GM21526 (cell line): ENCODE results near the gene SCMH1.

Experiments
- ATAC-seq: cut with Tn5 transposase; IDR thresholded peaks from one replicate; pipeline ENCODE4 v1.9.1; 2021; ENCODE audit warnings: moderate library complexity; ENCODE audit not compliant: unreplicated experiment, low FRiP score

Gene SCMH1

DNA sequence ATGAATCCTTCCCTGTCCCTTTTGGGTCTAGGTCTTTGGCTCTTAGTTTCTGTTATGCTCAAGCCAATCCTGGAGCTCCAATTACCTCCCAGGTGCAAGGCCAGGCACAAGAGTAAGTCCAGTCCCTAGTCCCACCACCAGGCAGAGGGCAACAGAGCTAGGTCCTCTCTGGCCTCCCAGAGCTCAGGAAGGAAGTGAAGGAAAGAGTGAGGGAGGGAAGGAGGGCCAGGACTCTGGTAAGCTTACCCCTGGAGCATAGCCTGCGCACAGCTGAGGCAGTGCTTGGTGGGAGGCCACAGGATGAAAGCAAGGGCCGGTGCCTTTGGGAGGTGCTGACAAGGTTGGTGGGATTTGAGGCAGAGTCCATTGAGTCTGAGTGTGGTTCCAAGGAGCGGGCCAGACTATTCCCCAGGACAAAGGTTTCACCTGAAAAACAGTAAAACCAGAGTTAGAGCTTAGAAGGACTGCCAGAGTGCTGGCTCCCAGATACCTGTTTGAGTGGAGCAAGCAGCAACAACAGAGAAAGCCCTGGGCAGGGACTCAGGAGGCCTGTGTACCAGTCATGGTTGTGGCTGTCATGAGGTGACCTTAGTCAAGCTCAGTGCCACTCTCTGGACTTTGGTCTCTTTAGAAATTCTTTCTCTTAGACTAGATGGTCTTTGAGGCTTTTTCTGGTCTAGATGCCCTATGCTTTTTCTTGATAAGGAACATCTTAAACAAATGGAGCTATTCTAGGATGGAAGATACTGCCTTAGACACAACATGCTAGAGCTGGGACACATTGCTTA is 204.8 kb downstream of the SCMH1 start:
- ATAC-seq = no peak

GRCh38 chr1:41033272-41033671 is 208.8 kb downstream of the SCMH1 start:
- ATAC-seq = no peak

GRCh38 chr1:41032147-41032546 is 210.0 kb downstream of the SCMH1 start:
- ATAC-seq = no peak

DNA sequence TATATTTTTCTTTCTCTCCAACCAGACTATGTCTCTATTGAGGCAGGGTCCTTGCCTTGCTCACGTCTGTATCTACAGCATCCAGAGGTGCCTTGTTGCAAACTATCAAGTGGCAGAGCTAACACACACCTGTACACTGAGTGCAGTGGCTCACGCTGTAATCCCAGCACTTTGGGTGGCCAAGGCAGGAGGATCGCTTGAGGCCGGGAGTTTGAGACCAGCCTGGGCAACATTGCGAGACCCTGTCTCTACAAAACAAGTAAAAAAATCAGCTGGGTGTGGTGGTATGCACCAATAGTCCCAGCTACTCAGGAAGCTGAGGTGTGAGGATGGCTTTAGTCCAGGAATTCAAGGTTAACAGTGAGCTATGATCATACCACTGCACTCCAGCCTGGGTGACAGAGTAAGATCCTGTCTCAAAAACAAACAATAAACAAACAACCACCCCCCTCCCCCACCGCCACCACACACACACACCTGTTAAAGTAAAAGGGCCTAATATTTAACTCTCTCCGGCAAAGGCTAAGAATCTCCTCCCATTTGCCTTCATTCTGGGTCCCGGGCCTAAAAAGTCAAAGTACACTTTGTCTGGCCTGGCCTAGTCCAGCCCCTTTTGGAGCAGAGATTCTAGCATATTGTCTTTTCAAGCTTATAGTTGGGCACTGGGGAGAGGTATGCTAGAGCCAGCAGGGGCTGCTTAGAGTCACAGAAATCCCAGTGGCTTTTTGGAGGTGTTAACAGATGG is 211.1 kb downstream of the SCMH1 start:
- no peak for ATAC-seq

DNA sequence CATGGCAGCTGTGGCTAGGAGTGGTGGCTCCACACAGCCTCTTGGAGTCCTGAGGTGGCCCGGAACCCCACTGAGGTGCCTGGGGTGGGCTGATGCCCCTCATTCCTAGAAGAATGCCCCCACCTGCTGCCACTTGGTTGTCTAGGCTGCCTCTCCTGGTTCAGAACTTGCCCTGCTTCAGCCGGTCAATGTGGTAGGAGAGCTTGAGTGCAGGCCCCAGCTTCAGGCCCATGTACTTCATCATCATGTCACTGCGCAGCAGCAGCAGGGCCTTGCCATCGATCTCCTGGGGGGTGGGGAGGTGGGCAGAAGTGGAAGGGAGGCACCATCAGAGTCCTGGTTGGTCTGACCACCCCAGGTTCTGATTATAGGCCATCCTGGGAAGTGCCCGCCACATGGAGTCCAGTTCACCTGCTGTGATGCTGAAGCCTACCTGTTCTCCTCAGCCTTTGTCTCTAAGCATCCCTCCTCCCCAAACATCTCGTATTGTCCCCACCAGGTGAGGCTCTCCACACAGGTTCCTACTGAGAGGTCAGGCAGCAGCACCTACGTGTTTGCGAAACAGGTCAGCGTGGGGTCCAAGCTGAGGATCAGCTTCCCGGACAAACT is 214.0 kb downstream of the SCMH1 start:
- ATAC-seq = no peak

GRCh38 chr1:41025979-41026819 is 215.9 kb downstream of the SCMH1 start:
- ATAC-seq = no peak

GRCh38 chr1:41024953-41025352 is 217.2 kb downstream of the SCMH1 start:
- ATAC-seq = no peak

DNA sequence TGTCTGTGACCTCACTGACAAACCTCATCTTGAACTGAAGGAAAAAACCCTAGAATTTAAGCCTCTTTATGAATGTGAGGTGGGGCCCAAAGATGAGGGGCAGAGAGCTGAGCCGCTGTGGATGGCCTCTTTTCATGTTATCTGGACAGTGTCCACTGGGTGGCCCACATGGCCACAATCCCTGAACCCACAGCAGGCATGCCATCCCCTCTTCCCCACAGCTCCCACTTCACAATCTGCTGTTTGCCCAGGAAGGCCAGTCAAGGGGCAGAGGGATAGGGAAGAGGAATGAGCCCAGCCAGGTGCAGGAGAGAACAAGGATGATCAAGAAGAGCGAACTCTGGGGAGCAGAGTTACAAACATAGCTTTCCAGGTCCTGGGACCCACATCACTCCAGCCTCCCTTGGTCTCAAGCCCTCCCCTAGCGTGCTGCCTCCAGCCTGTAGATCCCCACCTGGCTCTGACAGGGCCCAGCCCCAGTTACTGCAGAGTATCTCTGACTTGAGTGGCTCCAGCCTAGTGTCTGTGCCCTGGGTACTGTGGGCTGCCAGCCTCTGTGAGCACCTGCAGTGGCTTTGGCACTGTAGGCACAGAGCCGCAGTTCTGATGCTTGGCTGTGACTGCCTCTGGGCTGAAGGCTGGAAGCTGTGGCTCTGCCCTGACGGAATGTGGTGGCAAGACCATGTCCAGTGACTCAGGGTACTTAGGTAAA is 218.7 kb downstream of the SCMH1 start:
- ATAC-seq = no peak

DNA sequence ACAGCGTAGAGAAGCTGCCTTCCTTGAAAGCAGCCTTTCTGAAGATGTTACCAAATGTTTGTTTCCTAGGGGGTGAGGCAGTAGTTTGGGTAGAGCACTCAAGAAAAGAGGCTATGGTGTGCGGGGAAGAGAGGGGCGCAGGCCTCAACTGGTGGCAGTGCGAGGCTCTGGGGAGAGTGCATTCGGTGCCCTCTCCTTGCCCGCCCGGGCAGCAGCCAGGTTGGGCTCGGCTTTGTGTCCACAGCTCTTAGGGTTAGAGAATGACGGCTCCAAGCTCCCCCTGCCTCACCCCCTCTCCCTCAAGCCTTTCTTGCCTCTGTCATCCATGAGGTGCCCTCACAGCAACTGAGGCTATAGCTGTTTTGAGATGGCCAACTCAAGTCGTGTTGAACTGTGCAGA is 219.7 kb downstream of the SCMH1 start:
- no peak for ATAC-seq

GRCh38 chr1:41021526-41022308 is 220.4 kb downstream of the SCMH1 start, which contains the start of gene SLFNL1:
TSS of gene SLFNL1 (minus strand) at chr1:41021725. CDS start at chr1:41020660, 1,065 bp downstream.
- no peak for ATAC-seq

DNA sequence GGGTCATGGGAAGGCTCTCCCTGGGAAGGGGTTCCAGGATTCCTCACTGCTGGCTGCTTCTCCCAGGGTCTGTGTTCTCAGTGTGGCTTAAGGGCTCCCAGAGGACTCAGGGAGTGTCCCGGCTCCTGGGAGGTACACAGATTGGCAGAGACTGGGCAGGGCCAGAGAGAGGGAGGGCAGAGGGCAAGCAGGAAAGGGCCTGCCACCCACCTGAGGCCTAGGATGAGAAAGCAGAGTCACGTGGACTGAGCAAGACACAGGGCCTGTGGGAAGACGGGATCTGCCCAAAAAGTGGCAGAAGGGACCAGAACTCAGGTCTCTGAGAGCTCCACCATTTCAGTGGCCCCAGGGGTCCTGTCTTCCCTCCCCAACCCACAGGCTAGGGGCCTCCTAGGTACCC is 221.5 kb downstream of the SCMH1 start:
- ATAC-seq = no peak

DNA sequence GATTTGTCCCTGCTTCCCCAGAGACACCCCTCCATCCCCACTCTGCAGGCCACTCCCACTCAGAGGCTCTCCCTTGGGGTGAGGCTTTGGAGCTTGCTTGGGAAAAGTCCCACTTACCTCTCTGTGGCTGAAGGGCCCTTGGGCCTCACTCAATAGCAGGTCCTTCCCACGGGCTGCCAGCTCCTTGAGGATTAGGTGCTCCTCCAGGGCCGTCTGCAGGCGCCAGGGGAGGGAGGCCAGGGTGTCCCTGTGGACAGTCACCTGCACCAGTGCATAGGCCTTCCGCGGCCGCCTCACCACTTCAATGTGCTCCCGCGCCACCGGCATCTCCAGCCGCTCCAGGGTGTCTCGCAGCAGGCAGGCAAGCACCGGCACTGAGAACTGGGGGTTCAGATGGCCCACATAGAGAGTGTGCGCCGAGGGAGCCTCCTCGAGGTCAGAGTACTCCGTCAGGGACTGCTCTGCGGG is 222.0 kb downstream of the SCMH1 start:
- ATAC-seq = no peak

GRCh38 chr1:41019353-41019745 is 222.8 kb downstream of the SCMH1 start:
- ATAC-seq = no peak

GRCh38 chr1:41018018-41018410 is 224.1 kb downstream of the SCMH1 start:
- no peak for ATAC-seq

GRCh38 chr1:41017141-41018017 is 224.7 kb downstream of the SCMH1 start:
- ATAC-seq = no peak

GRCh38 chr1:41015897-41016470 is 226.1 kb downstream of the SCMH1 start:
- no peak for ATAC-seq

- no peak for ATAC-seq
Observed at GRCh38 chr1:41015281-41015896, 226.7 kb downstream of the SCMH1 start.
